Sciatic nerve (tissue), 2 donors: ENCODE measurements around the gene SUFU. TPM values are rescaled to one million over a fixed set of nuclear protein-coding genes. Genes with fewer than 3 reads are reported as not detected.

Experiments used
- ATAC-seq: fragments of 200-7000 bp; cut with Tn5 transposase; one replicate; pipeline ENCODE4 v1.9.1; 2020; ENCODE audit warnings: mild to moderate bottlenecking, moderate library complexity
- DNase-seq: peaks from one replicate; pipeline ENCODE4 v3.0.0-alpha.2; 2020; ENCODE audit warnings: low spot score
- intact Hi-C: fragments of 100-400 bp; cut with DNase I; formaldehyde crosslinking; loops from one replicate; pipeline ENCODE4 v1.14.2; 2022
- total RNA-seq: library from RNA; stranded (reverse); fragmentation: NEBNext Ultra II Directional; extraction: Animal tissue kit (Norgen Biotek cat#: 25700); gene quantifications from one replicate; pipeline ENCODE4 v1.2.1, GENCODE V29; 2021
- donor health status: DM: no; HTN: no; CAD: no.
- donor health status: DM: no; HTN: no; CAD: no.

The SUFU gene
- total RNA-seq, 1 donor from 2014 or later = 19.7 TPM

DNA sequence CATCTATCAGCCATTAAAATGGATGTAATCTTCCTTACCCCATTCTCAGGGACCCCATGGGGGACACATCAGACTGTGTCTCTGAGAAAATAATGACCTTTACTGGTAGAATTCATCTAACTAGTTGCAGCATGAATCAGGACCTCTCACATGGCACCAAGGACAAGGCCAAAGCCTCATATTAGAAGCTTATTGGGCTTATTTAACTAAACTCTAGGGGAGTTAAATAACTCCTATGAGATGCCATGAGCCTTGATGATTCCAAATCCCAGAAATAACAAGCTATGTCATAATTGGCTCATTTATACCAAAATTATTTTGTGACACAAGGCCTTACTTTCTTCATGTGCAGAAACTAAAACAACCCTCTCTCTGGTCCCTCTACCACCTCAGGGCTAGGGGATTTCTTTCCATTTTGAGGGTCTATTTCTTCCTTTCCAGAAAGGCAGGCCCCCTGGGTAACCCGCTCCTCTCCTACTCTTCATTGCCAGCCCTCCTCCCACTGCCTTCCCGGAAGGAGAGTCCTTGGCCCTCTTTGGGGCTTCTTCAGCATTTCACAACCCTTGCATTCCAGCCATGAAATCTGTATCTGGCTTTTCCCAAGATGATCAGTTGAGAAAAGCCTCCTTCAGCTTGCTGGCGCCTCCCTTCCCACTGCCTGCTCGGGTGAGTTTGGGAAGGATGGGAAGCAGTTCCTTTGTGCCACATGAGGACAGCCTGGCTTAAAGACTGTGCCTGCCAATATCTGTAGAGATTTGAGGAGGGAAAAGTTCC, 98.7 kb downstream of the SUFU start:
- DNase-seq = no peak
- peak; percentile 87 for ATAC-seq
- intact Hi-C loops = no loop called here

DNA sequence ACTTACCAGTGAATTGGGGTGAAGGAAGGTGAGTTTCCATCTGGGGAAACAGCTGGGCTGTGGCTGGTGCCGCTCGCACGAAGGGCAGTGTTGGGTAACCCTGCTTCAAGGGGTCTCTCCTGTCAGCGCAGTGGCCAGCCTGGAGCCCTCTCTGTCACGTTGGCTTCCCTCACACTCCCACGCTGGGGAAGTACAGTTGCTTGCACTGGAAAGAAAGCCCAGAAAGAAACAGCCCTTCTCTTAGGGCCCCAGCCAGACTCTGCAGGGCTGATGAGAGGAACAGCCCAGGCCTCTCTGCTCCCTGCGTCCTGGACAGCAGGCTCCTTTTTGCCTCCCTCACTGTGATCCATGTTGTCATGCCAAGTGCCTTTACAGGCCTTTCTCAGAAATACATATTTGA, 100.2 kb downstream of the SUFU start:
- intact Hi-C loops = no loop called here
- ATAC-seq = no peak
- DNase-seq = no peak

DNA sequence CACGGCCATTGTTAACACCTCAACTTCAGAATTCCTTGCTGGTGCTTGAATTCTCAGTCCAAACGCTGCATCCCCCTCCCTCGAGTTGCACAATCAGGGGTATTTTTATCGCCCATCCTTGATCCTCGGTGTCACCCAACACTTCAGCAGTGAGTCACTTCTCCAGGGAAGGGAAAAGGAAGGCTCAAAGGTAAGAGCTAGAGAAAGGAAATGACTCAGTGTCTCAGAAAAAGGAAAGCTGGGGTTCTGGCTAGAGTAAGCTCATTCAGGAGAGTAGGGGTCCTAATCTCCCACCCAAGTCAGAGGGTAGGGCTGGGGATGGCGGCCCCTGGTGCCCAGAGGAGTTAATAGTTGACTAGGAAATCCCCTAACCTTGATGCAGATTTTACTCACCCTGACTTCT, 100.7 kb downstream of the SUFU start:
- DNase-seq = no peak
- ATAC-seq = no peak
- intact Hi-C loops = no loop called here

DNA sequence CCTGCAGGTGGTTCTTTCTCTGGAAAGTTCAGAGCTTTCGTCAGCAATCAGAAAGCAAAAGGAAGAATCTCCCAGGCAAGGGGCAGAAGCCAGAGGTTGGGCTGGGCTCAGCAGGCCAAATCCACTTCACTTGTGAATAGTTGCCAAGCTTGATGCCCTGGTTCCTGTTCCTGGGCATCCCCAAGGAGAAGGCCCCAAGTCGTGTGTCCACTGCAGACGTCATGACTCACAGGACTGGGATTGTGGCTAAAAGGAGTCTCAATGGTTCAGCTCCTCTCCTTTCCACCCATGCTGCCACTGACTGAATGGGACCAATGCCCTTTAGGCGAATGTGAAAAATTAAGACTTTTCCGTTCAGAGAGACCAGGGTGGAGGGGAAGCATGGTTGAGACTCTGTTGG, 101.9 kb downstream of the SUFU start:
- DNase-seq = no peak
- no peak for ATAC-seq
- intact Hi-C loops = no loop called here

DNA sequence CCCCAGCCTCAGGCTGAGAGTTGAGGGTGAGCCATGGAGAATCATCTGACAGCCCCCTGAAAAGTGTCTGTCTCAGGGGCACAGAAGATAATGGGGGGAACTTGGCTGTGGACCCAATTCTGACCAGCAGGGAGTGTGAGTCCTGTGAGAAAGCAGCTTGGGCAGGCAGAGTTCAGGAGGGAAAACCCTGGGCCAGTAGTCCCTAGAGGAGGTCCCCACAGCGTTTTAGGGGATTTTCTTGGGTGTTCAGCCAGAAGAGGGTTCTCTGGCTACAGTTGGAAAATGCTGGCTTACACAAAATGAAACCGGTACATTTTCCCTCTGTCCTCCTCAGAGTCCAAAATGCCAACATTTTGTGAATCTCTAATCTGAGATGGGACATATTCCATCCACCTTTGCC, 104.7 kb downstream of the SUFU start:
- intact Hi-C loops = no loop called here
- DNase-seq (no peak), ATAC-seq (no peak)

DNA sequence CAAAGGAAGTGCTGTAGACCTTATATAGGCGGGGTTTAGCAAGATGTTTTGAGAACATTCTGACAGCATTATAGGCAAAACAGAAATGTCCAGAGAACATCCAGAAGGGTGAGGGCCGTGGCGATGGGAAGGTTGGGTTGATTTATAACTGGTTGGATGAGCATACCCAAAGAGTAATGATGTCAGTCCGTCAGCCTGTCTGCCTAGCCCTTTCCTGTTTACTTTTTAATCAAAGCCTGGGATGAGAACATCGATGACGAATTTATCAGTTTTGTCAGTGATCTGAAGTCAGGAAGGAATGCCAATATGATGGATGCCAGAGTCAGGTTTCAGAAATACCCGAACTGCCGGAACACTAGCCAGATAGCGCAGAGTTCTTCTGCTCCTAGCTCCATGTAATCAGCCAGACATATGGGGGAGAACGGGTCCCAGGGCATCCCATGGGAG, 106.7 kb downstream of the SUFU start:
- DNase-seq (no peak), ATAC-seq (no peak)
- intact Hi-C loops = no loop called here

DNA sequence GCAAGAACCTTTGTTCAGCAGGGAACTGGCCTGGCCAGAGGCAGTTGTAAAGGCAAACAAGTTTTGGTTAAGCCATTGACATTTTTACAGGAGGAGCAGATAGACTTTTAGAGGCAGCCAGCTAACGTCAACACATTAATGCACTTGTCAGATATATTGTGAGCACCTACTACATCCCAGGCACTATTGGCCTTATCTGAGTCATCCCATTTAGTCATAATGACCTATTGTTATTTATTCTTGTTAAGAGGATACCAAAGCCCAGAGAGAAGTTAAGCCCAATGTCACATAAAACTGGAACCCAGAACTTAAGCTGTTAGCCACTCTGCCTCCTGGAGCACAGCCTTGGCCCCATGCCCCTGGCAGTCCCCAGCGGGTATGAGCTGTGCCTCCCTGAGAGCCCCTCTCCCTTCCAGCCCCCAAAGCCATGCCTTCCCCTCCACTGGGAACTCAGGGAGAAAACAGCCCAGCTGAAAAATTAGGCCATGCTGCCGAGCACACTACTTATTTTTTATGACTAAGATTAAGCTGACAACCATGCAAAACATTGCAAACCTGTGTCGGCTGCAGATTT, 107.8 kb downstream of the SUFU start:
- no peak for DNase-seq
- intact Hi-C loops = no loop called here
- ATAC-seq = no peak

DNA sequence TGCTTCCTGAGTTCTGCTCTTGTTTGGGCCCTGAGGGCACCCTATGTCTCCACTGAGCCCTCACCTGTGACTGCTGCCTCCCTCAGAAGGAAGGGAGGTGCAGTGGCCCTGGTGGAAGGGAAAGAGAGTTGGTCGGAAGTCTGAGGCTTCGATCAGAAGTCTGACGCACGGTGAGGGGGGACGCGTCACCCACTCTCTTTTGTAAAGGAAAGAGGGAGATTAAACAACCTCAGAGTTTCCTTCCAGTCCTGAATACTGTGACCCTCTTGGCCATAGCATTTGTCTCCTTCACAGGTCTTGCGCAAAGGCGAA, 109.1 kb downstream of the SUFU start:
- no peak for DNase-seq
- intact Hi-C loops = no loop called here
- no peak for ATAC-seq

DNA sequence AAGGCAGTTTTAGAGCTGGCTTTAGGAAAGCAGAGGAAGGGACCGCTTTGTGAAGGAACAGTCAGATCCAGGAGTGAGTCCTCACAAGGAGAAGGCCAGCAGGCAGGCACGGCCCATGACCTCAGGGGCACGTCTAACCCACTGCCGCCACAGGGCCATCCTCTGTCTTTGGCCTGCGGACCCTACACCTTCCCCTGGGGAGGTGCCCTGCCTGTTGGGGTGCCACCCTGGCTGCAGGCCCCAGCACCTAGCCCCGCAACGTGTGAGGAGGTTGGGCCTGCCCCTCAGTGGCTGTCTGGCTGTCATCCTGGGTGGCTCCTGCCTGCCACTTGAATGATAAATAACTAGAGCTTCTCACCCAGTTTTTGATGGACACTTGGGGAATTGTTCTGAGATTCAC, 109.5 kb downstream of the SUFU start:
- no peak for ATAC-seq
- DNase-seq = peak; percentile 48
- intact Hi-C loops = no loop called here

DNA sequence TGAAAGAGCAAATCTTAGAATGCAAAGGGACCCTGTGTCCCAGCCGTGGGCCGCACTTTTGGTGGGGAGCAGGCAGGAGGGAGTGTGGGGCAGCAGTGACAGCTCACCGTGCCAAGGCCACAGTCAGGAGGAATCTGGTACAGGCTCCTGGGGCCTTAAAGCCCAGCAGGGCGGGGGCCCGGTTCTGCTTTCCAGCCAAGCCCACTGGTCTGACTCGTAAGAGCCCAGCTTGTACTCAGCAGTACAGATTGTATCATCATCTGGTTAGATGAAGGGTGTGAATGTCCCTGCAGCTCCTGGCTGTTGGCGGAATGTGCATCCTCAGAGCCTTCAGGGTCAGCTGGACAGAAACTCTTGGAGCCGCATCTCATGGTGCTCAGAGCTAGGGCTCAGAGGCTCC, 110.0 kb downstream of the SUFU start:
- ATAC-seq (peak; percentile 29), DNase-seq (no peak)
- intact Hi-C loops = no loop called here

DNA sequence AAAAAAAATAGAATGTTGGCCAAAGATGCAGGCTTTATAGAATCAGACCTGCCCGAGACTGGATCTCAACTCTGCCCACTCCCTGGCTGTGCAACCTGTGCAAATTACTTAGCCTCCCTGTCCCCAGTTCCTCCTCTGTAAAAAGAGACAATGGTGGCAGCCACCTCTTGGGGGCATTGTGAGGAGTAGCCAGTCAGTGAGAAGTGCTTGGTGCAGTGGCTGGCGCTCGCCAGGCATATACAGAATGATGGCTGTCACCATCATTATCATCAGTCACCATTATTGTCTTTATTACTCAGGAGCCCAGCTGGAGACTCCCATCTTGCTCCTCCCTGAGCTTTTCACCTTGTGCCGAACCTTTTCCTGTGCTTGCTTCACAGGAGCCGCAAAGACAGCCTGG, 111.1 kb downstream of the SUFU start:
- DNase-seq = no peak
- ATAC-seq = no peak
- intact Hi-C loops = no loop called here

DNA sequence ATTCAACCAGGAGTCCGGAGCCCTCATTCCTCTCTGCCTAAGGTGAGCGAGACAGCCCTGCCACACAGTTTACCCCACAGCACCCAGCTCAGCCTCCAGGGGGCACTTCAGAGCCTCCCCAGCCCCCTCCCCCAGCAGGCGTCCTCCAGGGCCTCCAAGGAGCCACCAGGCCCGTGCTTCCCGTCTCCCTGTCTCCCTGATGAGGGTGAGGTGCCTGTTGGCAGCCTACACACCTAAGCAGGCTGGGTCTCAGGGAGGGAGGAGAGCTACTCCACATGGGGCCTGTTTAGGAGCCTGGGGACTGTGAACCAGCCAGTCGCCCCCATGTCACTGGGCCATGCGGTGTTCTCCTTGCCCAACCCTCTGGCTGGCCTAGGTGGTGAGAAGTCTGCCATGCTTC, 111.6 kb downstream of the SUFU start:
- ATAC-seq = no peak
- intact Hi-C loops = no loop called here
- DNase-seq = no peak

DNA sequence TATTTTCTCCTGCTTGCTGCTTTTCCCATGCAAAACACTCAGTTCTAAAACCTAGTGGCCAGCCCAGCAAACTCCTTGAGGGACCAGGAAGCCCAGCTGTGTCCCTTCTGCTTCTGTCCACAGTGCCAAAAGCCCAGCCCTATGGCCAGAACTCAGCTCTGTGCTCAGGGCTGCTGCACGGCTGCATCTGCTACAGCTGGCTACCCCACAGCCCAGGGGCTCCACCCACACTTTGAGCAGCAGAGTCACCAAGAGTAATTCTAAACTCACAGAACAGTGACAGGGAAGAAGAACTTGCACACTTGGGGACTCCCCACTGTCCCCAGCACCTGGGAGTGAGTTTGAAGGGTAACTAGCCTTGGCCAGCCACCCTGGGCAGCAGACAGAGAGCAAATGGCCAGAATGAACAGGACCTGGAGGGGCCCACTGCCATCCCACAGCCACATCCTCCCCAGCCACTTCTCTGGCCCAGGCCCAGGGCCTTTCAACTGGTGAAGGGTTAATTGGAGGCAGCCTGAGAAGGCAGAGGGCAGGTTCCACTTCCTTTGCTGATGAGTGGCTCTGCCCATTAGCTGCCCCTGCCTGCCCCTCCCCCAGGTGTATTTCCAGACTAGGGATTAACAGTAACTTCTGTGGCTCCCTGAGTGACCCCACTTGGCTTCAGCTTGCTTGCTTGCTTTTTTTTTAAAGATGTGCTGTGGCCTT, 112.4 kb downstream of the SUFU start:
- peak; percentile 77 for ATAC-seq
- intact Hi-C loops = no loop called here
- DNase-seq = no peak

DNA sequence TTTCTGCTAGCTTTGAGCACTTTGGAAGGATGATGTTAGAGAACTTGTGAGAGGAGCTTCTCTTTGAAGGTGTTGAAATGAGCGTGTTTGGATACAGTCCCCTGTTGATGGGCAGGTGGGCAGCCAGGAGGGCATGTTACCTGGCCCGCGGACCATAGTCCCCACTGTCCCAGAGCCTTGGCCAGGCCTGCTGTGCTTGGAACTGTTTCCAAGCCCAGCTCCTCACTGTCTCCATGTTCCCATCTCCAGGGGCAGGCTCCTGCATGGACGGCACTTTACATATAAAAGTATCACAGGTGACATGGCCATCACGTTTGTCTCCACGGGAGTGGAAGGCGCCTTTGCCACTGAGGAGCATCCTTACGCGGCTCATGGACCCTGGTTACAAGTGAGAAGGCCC, 113.3 kb downstream of the SUFU start:
- no peak for ATAC-seq
- intact Hi-C loops = no loop called here
- no peak for DNase-seq

DNA sequence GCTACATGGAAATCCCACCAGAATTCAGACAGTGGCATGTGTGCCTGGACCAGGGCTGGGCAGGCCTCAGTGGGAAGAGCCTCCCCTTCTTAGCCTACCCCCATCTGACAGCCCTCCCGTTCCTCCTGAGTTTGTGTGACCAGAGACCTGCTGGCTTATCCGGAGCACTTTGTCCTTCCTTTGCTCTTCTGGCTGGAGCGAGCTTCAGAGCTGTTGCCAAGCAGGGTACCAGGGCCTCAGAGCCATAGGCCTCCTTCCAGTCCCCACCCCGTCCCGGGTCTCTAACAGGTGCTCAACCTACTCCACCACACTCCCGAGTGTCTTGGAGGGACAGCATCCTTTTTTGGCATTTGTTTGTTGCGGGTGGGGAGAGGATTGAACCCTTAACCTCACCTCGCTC, 114.0 kb downstream of the SUFU start:
- no peak for DNase-seq
- no peak for ATAC-seq
- intact Hi-C loops = no loop called here

DNA sequence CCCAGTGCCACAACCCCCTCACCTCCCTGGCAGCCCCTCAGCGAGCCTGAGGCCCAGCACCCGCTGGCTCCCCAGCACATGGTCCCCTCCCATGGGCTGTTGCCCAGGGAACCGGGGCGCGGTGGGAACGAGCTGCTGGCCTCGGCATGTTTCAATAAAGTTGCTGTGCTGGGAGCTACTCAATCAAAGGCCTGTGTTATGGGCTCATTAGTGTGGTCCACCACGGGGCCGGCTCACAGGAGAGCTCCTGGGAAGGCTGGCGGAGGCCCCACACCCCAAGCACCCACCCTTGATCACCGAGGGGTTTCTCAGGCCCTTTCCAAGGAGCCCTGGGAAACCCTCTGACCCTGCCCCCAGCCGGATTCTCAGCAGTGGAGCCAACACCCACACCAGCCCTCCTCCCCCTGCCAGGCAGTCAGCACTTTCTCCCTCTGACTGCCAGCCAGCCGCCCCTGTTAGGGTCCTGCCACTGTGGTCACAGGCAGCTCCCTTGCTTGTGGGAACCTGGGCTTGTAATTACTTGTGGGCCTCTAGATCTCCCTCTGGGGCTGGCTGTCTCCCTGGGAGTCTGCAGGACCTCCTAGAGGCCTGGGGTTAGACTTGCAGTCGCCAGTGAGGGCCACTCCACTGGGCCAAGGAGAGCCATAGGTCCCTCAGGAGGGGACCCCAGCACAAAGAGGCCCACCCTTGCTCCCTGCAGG, 115.7 kb downstream of the SUFU start:
- ATAC-seq (no peak), DNase-seq (peak; percentile 56)
- intact Hi-C loops = no loop called here

DNA sequence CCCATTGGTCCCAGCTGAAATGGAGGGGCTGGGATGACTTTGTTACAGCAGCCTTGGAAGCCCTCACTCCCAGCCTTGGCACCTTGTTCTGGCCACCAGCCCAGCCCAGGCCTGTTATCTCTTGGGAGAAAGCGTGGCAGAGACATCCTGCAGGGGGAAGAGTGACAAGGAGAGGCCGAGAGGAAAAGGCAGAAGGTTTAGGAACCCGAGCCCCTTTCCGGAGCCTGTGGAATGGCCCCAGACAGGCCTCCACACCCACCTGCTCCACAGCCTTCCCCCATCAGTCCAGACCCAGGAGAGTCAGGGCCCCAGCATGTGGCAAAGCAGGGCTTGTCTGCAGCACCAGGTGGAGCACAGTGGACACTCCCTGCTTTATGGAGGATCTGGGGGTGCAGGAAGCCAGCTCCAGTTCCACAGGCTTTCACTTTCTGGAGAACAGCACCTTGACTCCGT, 116.4 kb downstream of the SUFU start:
- intact Hi-C loops = no loop called here
- DNase-seq (peak; percentile 58), ATAC-seq (no peak)

DNA sequence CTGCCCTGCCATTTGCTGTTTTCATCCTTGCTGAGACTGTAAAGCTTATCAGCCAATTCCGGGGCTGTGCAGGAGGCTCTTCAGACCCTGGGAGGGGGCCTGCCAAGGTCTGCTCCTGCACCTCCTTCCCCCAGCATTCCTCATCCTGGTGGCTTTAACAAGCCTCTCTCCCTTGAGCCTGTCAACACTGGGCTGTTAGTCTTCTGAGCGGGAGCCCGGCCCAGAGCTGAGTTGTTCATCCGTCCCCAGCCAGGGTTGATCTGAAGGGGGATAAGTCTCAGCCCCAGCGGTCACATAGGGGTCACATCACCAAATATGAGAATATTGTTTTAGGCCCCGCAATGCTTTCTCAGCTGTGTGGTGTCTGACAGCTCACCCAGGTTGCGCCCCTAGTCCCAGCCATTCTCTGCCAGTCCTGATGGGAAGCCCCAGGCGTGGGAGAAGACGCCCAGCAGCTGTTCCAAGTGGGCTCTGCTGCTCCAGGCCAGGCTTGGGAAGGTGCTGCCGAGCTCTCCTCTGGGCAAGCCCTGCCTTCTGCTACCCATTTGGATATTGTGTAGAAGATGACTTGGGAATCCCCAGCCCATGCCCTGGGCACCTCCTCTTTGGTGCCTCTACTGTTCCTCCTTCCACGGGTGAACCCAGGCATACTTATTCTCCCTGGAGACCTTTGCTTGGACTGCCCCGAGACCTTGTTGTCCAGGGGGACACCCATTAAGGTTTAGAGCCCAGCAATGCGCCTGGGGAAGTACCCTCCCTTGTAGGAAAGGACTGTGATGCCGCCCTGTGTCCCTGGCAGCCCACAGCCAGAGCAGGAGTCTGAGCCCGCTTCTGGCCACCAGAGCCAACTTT, 117.0 kb downstream of the SUFU start:
- intact Hi-C loops = no loop called here
- DNase-seq (peak; percentile 59), ATAC-seq (peak; percentile 10)
